Brain microvascular endothelial cell (primary cell): ENCODE results near the gene EP400.

Experiments
- DNase-seq: peaks from one replicate; pipeline ENCODE4 v3.0.0-alpha.2; 2020
- H3K27ac ChIP-seq: fragments of 250-450 bp; sonication (Bioruptor Pico); 2 replicates; pipeline ENCODE4 v1.5.1; 2020; ENCODE audit warnings: mild to moderate bottlenecking, moderate library complexity
- H3K27me3 ChIP-seq: fragments of 250-450 bp; sonication (Bioruptor Pico); replicated peaks from 2 replicates; pipeline ENCODE4 v1.5.1; 2020; ENCODE audit warnings: mild to moderate bottlenecking
- H3K36me3 ChIP-seq: fragments of 250-450 bp; sonication (Bioruptor Pico); replicated peaks from 2 replicates; pipeline ENCODE4 v1.5.1; 2020; ENCODE audit warnings: mild to moderate bottlenecking
- H3K4me3 ChIP-seq: 2 replicates; pipeline ENCODE4 v1.5.1; 2011; ENCODE audit warnings: low read depth, mild to moderate bottlenecking, control low read depth, low read length, moderate library complexity
- CTCF ChIP-seq: IDR thresholded peaks from 2 replicates; pipeline ENCODE4 v1.5.1; 2011; ENCODE audit warnings: low read depth, mild to moderate bottlenecking, moderate library complexity, low read length, control low read depth, inconsistent platforms; ENCODE audit errors: missing control alignments
- in situ Hi-C: cut with HindIII; loops from 2 replicates; pipeline ENCODE4 v1.10.0; 2017; ENCODE audit warnings: low sequenced_read_pairs, low pct_ligation_motif_present

Gene EP400

GRCh38 chr12:131904346-131904745 lies 45.4 kb upstream of the EP400 start:
- in situ Hi-C loops: no loop called here
- Histone ChIP-seq H3K27me3 (no peaks in the 10 kb centered on the region), H3K27ac (no peak overlapping the region), H3K36me3 (peaks cover 16% of the 10 kb centered on the region), H3K4me3 (no peak overlapping the region)
- no peak for TF ChIP-seq CTCF
- DNase-seq: no peak

- in situ Hi-C loops: no loop called here
- Histone ChIP-seq H3K27ac (no peak overlapping the region), H3K4me3 (no peak overlapping the region), H3K36me3 (peaks cover 24% of the 10 kb centered on the region), H3K27me3 (no peaks in the 10 kb centered on the region)
- no peak for TF ChIP-seq CTCF
- DNase-seq: no peak
Measured at GRCh38 chr12:131905081-131905629, 44.6 kb upstream of the EP400 start.

- no peak overlapping the region for H3K27ac ChIP-seq
- no peak for TF ChIP-seq CTCF
- in situ Hi-C loops: no loop called here
- no peaks in the 10 kb centered on the region for H3K27me3 ChIP-seq
- H3K36me3 ChIP-seq: peaks cover 29% of the 10 kb centered on the region
- DNase-seq: no peak
- H3K4me3 ChIP-seq: no peak overlapping the region
Measured at GRCh38 chr12:131905630-131906091, 44.1 kb upstream of the EP400 start.

GRCh38 chr12:131907379-131908091 lies 42.2 kb upstream of the EP400 start:
- Histone ChIP-seq H3K27me3 (no peaks in the 10 kb centered on the region), H3K4me3 (no peak overlapping the region), H3K36me3 (peaks cover 43% of the 10 kb centered on the region), H3K27ac (no peak overlapping the region)
- in situ Hi-C loops: no loop called here
- no peak for TF ChIP-seq CTCF
- no peak for DNase-seq

- no peak for DNase-seq
- H3K27me3 ChIP-seq: no peaks in the 10 kb centered on the region
- peaks cover 43% of the 10 kb centered on the region for H3K36me3 ChIP-seq
- no peak overlapping the region for H3K27ac ChIP-seq
- in situ Hi-C loops: no loop called here
- H3K4me3 ChIP-seq: no peak overlapping the region
- no peak for TF ChIP-seq CTCF
Measured at GRCh38 chr12:131908092-131909080, 41.4 kb upstream of the EP400 start.
